Stimulated activated CD8-positive, alpha-beta memory T cell treated with anti-CD3 and anti-CD28 coated beads, Interleukin-15, amount 100 ng/mL, for 1 hour (primary cell): Measurements from ENCODE around the gene CYP2D6.

Experiments
- DNase-seq: peaks from one replicate; pipeline ENCODE4 v3.0.0-alpha.2; 2020; ENCODE audit warnings: low read depth

CYP2D6 gene

DNA sequence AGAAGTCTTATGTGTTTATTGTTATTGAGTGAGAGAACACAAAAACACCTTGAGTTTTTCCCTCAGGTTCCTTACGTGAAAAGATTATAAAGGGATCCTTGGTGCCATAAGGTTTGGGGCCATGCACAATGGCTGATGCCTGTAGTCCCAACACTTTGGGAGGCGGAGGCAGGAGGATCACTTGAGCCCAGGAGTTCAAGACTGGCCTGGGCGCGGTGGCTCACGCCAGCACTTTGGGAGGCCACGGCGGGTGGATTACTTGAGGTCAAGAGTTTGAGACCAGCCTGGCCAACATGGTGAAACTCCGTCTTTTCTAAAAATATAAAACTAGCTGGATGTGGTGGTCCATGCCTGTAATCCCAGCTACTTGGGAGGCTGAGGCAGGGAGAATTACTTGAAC lies 45.7 kb downstream of the CYP2D6 start:
- DNase-seq, result no peak

DNA sequence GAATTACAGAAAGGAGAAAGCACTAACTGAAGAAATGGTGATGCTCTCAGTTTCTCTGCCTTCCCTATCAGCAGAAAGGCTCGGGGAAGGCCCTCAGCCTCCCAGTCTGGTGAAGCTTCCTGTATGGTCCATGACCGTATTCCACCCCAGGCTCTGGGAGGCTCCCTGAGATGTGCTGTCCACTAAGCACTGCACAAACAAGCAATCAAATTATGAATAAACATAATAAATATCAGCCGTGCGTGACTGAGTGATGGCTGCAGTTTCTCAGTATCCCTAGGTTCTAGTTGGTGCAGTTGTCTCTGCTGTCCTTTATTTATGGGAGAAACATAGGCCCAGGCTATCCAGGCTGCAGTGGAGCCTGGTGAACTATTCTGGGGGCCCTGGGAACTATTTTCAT lies 47.5 kb downstream of the CYP2D6 start:
- no peak for DNase-seq

DNA sequence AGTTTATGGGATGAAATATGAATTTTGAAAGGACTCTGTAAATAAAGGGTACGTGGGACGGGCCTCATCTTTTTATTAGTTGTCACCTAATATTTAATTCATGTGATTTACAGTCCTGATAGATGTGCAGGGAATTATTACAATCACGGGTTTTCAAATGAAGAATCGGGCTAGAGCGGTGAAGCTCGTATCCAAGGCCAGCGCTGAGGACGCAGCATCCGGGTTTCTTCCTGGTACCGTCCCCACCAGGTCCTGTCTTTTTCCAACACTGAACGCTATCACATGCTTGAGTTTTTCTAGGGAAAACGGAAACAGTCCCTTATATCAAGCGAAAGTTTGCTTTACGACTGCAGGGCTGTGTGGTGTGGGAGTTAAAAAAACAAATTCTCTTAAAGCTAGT lies 50.3 kb downstream of the CYP2D6 start:
- DNase-seq, result no peak

DNA sequence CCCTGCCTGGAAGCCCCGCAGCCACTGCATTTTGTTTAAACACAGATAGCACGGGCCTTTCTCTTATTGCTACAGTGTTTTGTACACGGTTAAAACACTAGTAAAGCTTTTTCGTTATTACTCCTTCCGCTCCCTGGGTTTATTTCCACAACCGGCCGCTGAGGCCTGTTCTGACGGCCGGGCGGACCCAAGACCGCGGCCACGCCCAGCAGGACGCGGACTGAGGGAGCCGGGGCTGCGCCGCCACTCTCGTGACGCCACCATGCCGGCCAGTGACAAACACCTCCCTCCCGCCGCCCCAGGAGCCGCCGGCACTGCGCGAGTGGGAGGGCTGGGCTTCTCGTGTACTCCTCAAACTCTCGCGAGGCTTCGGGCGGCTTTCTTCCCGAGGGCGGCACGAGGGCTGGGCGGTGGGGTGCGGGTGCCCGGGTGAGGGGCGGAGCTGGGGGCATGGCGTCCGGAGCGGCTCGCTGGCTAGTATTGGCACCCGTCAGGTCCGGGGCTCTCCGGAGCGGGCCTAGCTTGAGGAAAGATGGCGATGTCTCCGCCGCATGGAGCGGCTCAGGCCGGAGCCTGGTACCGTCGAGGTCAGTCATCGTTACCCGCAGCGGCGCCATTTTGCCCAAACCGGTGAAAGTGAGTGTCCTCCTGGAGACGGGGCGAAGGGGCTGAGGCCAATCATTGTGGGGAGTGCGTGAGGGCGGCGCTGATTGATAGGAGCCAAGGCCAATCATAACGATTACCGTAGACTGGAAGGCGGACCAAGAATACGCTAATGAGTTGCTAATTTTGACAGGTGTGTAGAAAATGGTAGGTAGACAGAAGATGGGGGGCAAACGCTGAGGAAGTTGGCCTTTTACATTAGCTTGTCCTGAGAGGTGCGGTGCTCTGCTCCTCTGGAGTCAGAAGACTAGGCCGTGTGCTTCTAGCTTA lies 51.0 kb downstream of the CYP2D6 start, which contains the start of gene SMDT1:
Gene SMDT1 (plus strand): TSS at position 382 of the 933 bp plus-strand sequence. CDS start 69 bp downstream, at position 451.
- peak; percentile 91 for DNase-seq

DNA sequence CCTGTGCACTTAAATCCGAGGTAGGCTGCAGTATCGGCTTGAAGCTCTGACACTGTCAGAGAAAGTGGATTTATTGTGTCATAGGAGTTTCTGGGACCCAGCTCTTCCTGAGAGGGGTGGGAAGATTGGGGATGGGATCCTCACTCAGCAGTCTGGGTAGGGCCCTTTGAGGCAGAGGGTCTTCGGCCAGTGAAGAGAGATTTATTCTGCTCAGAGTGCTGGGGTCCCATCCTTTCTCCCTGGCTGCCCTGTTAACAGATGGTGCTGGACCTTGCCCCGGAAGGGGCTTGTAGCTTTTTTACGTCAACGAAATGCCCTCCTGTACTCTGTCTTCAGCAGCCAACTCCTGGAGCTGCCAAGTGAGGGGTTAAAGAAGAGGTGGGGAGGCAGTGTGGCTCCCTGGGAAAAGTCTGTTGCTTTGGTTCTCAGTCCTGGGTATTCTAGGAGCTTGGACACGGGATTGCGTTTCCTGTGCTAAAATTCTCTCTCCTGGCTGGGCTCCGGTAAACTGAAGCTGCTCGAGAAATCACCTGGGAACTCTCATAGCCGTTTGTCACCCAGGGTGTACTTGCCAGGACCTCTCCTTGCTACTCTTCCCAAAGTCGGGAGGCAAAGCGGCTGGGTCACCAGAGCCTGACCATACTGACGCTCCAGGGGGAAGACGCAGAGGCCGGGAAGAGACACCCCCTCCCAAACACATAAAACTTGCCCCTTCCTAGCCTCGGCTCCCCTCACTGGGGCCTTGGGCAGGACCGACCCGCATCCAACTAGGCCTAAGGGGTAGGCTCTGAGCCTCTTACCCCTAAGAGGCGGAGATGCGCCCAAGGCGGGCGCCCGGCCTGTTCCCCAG lies 51.9 kb downstream of the CYP2D6 start:
- no peak for DNase-seq

DNA sequence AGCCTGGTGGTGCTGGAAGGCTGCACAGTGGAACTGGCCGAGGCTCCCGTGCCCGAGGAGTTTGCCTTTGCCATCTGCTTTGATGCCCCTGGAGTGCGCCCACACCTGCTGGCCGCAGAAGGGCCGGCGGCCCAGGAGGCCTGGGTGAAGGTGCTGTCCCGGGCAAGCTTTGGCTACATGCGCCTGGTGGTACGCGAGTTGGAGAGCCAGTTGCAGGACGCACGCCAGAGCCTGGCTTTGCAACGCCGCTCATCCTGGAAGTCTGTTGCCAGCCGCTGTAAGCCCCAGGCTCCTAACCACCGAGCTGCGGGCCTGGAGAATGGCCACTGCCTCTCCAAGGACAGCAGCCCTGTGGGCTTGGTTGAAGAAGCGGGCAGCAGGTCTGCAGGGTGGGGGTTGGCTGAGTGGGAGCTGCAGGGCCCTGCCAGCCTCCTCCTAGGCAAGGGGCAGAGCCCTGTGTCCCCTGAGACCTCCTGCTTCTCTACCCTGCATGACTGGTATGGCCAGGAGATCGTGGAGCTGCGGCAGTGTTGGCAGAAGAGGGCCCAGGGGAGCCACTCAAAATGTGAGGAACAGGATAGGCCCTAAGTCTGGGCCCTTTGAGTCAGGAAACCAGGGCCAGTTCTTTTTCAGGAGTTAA lies 53.0 kb downstream of the CYP2D6 start:
- no peak for DNase-seq

DNA sequence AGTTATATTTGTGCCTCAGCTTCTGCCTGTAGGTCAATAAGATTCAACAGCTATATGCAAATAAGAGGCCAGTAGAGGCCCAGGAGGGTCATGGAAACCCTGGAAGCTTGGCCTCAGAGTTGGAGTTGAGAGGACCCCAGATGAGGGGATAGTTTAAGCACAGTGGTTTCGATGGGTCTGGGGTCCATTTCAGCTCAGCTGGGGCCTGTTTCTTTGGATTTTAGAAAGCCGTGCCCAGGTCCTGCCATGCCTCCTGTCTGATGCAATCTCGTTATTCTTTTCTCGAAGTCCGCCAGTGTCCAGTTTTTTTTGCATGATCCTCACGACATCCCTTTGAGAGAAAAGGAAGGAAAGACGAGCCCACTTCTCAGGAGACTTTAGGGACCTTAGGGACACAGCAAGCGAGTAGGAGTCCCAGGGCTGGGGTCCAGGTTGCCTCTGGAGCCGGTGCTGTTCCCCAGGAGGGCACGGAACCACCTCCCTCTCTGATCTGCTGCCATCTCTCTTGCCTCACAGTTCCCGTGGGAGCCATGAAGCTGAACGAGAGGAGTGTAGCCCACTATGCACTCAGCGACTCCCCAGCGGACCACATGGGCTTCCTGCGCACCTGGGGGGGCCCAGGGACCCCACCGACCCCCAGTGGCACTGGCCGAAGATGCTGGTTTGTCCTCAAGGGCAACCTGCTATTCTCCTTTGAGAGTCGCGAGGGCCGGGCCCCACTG lies 53.7 kb downstream of the CYP2D6 start:
- no peak for DNase-seq
